Endothelial cell of umbilical vein (primary cell): ENCODE results near the gene ITPR1. TPM values are rescaled to one million over a fixed set of nuclear protein-coding genes. Genes with fewer than 3 reads are reported as not detected.

ENCODE experiments used
- BruUV-seq: library from RNA; stranded (reverse); fragments of 400-500 nt; replicated peaks from 2 replicates; lab custom pipeline; 2021; lab: Mats Ljungman, UMichigan
- CTCF ChIA-PET: fragments of 300-600, 350-600 bp; sonication (Branson Sonifier 250); formaldehyde crosslinking; loops from one replicate; lab custom pipeline; 2021; ENCODE audit warnings: antibody characterized with exemption, inconsistent platforms; lab: Charles Lee
- POLR2A ChIA-PET: fragments of 300-600, 350-600 bp; sonication (Branson Sonifier 250); formaldehyde crosslinking; loops from one replicate; lab custom pipeline; 2021; ENCODE audit warnings: antibody characterized with exemption, inconsistent platforms; lab: Charles Lee
- DNase-seq: peaks from one replicate; pipeline ENCODE4 v3.0.0-alpha.2; 2011; ENCODE audit warnings: low read depth, low spot score
- FAIRE-seq: peaks from 2 replicates; lab custom pipeline; 2011; peaks lifted over from hg19 to GRCh38; lab: Jason Lieb, UNC
- H2AFZ ChIP-seq: 2 replicates; pipeline ENCODE4 v1.6.0; 2012; ENCODE audit warnings: low read depth, low read length, control low read depth, inconsistent platforms
- H3K27ac ChIP-seq: 2 replicates; pipeline ENCODE4 v1.5.1; 2011; ENCODE audit warnings: low read depth, mild to moderate bottlenecking, control low read depth, low read length, moderate library complexity; ENCODE audit not compliant: insufficient read depth
- H3K27me3 ChIP-seq, 2 experiments: 2 replicates each; pipeline versions ENCODE4 v1.6.0 to v1.6.1; 2011; ENCODE audit warnings: low read length in 2 of 2, mixed read lengths in 1 of 2; ENCODE audit not compliant: control insufficient read depth in 2 of 2, insufficient read depth in 2 of 2
- H3K36me3 ChIP-seq, 2 experiments: 2 replicates in 1 of 2; 3 replicates in 1 of 2; pipeline ENCODE4 v1.5.1; 2011; ENCODE audit warnings: low read length in 2 of 2, mild to moderate bottlenecking in 1 of 2, moderate library complexity in 1 of 2; ENCODE audit not compliant: control insufficient read depth in 2 of 2, insufficient read depth in 2 of 2; ENCODE audit errors: extremely low read depth in 1 of 2
- H3K4me1 ChIP-seq: 3 replicates; pipeline ENCODE4 v1.5.1; 2011; ENCODE audit warnings: mild to moderate bottlenecking, low read length; ENCODE audit not compliant: control insufficient read depth, insufficient read depth; ENCODE audit errors: extremely low read depth
- H3K4me2 ChIP-seq: 2 replicates; pipeline ENCODE4 v1.6.1; 2011; ENCODE audit warnings: low read length, control low read depth, mixed read lengths; ENCODE audit not compliant: insufficient read depth
- H3K4me3 ChIP-seq, 3 experiments: fragments of 200-600 bp in 1 of 3; sonication (generic), shearing (Covaris generic) in 1 of 3; replicated peaks in 1 of 3; 2 replicates each; pipeline ENCODE4 v1.5.1; 2011 to 2016; ENCODE audit warnings: control low read depth in 3 of 3, low read length in 3 of 3, mild to moderate bottlenecking in 2 of 3, inconsistent platforms in 1 of 3, low read depth in 1 of 3, moderate library complexity in 1 of 3; ENCODE audit not compliant: insufficient read depth in 1 of 3
- H3K79me2 ChIP-seq: 2 replicates; pipeline ENCODE4 v1.6.0; 2012; ENCODE audit warnings: low read length, inconsistent platforms; ENCODE audit not compliant: control insufficient read depth, insufficient read depth
- H3K9ac ChIP-seq: replicated peaks from 2 replicates; pipeline ENCODE3; 2011; ENCODE audit warnings: low read length, control low read depth; ENCODE audit not compliant: insufficient read depth; ENCODE audit errors: extremely low read depth
- H3K9me1 ChIP-seq: replicated peaks from 3 replicates; pipeline ENCODE4 v1.6.0; 2011; ENCODE audit warnings: mild to moderate bottlenecking, low read length; ENCODE audit not compliant: control insufficient read depth, insufficient read depth; ENCODE audit errors: extremely low read depth
- H3K9me3 ChIP-seq: replicated peaks from 2 replicates; pipeline ENCODE4 v1.5.1; 2012; ENCODE audit warnings: low read length, inconsistent platforms; ENCODE audit not compliant: control insufficient read depth, insufficient read depth
- H4K20me1 ChIP-seq: replicated peaks from 2 replicates; pipeline ENCODE3; 2011; ENCODE audit warnings: mild to moderate bottlenecking, low read length; ENCODE audit not compliant: control insufficient read depth, insufficient read depth; ENCODE audit errors: extremely low read depth
- CTCF ChIP-seq, 2 donors: IDR thresholded peaks; 1 replicate in 1 of 2; 2 replicates in 1 of 2; pipeline ENCODE4 v1.5.1; 2011; ENCODE audit warnings: low read length in 2 of 2, mild to moderate bottlenecking in 2 of 2, moderate library complexity in 2 of 2, control low read depth in 1 of 2, inconsistent platforms in 1 of 2, low read depth in 1 of 2; ENCODE audit not compliant: insufficient read depth in 1 of 2; ENCODE audit errors: extremely low read depth in 1 of 2
- EZH2 ChIP-seq: IDR thresholded peaks from 2 replicates; pipeline ENCODE4 v1.6.1; 2012; ENCODE audit warnings: borderline replicate concordance, low read depth, mild to moderate bottlenecking, moderate library complexity, low read length, inconsistent platforms; ENCODE audit not compliant: severe bottlenecking
- FOS ChIP-seq: IDR thresholded peaks from 2 replicates; pipeline ENCODE4 v1.6.1; 2011; ENCODE audit warnings: mild to moderate bottlenecking, low read length, moderate library complexity, borderline replicate concordance; ENCODE audit not compliant: insufficient read depth
- GATA2 ChIP-seq: IDR thresholded peaks from 2 replicates; pipeline ENCODE4 v1.7.0; 2011; ENCODE audit warnings: low read depth, mild to moderate bottlenecking, moderate library complexity, mixed read lengths, low read length; ENCODE audit not compliant: insufficient read length, insufficient read depth
- JUN ChIP-seq: IDR thresholded peaks from 2 replicates; pipeline ENCODE4 v1.6.1; 2011; ENCODE audit warnings: borderline replicate concordance, low read depth; ENCODE audit not compliant: insufficient read length, insufficient read depth
- MAX ChIP-seq: IDR thresholded peaks from 2 replicates; pipeline ENCODE4 v1.6.1; 2011; ENCODE audit not compliant: insufficient read depth, insufficient read length
- MYC ChIP-seq: IDR thresholded peaks from one replicate; pipeline ENCODE4 v1.6.1; 2011; ENCODE audit warnings: mild to moderate bottlenecking, low read depth, low read length
- POLR2A ChIP-seq: IDR thresholded peaks from 2 replicates; pipeline ENCODE4 v1.6.1; 2012; ENCODE audit warnings: low read depth, mild to moderate bottlenecking, control low read depth, low read length
- POLR2AphosphoS5 ChIP-seq: IDR thresholded peaks from 2 replicates; pipeline ENCODE4 v1.6.1; 2012; ENCODE audit warnings: low read depth, mild to moderate bottlenecking, control low read depth, low read length, moderate library complexity; ENCODE audit not compliant: insufficient read depth
- dilution Hi-C: fragments of 300-500 bp; cut with MboI; formaldehyde crosslinking; loops from one replicate; pipeline ENCODE4 v1.15.0; 2019; ENCODE audit warnings: low sequenced_read_pairs; ENCODE audit not compliant: extremely low pct_ligation_motif_present
- intact Hi-C: fragments of 100-400 bp; cut with micrococcal nuclease; formaldehyde crosslinking; loops from one replicate; pipeline ENCODE4 v1.10.0; 2022
- polyA plus RNA-seq, 4 experiments: library from polyadenylated mRNA; depleted of rRNA in 3 of 4; stranded (reverse) in 3 of 4; unstranded in 1 of 4; fragments of >200 nt; gene quantifications; 2 replicates each; pipeline versions ENCODE4 v1.2.1 to v1.2.3, GENCODE V29; 2011 to 2012; ENCODE audit warnings: missing spikeins in 1 of 4
- total RNA-seq: library from RNA; stranded (reverse); gene quantifications from 2 replicates; pipeline ENCODE4 v1.2.3, GENCODE V29; 2021

Gene ITPR1
- total and polyA plus RNA-seq, 2 donors (not counting 3 experiments of a cell fraction or from before 2014, with no cell fraction given): 5.1 to 16.1 TPM

- Histone ChIP-seq H3K4me1 (no peaks in the 10 kb centered on the region), H3K9me3 (no peaks in the 10 kb centered on the region), H2AFZ (no peak overlapping the region), H3K36me3 (no peaks in the 10 kb centered on the region), H3K9me1 (no peaks in the 10 kb centered on the region), H3K27ac (no peak overlapping the region), H3K4me2 (no peak overlapping the region), H3K4me3 (no peak overlapping the region), H3K27me3 (no peaks in the 10 kb centered on the region), H4K20me1 (no peaks in the 10 kb centered on the region), H3K79me2 (no peaks in the 10 kb centered on the region), H3K9ac (no peak overlapping the region)
- TF ChIP-seq MYC: no peak
- TF ChIP-seq CTCF (IDR thresholded peaks at IDR 0.05; ENCODE audit: extremely low read depth in 1 of 2, insufficient read depth in 1 of 2, low read depth in 1 of 2, low read length in 2 of 2): no peak
- no peak for TF ChIP-seq GATA2
- no peak for TF ChIP-seq FOS
- no peak for TF ChIP-seq POLR2AphosphoS5
- TF ChIP-seq EZH2: no peak
- no peak for TF ChIP-seq MAX
- no peak for TF ChIP-seq JUN
- no peak for TF ChIP-seq POLR2A
- BruUV-seq: no TSS peak
- FAIRE-seq (no peak), DNase-seq (no peak)
- CTCF ChIA-PET: interaction anchor here (8.5 to 8.8 kb wide), 2 partner anchors 264 to 343 kb away, joined by 98 to 284 read pairs; partner anchors contain the start of gene BHLHE40
- dilution Hi-C loops (no loop called here), intact Hi-C loops (no loop called here)
- POLR2A ChIA-PET: no interaction called here
These were observed 223.1 kb downstream of the ITPR1 start for GRCh38 chr3:4716266-4716665.
